HG02759 (cell line): ENCODE data around the gene KCNIP1.
"Not testable (repeated sequence)": the region's sequence is repeated elsewhere in the genome, so short reads cannot be mapped to it uniquely, and the experiment has no call there.

Experiments used
- ATAC-seq: cut with Tn5 transposase; IDR thresholded peaks from one replicate; pipeline ENCODE4 v1.9.1; 2021; ENCODE audit warnings: mild to moderate bottlenecking, moderate library complexity; ENCODE audit not compliant: unreplicated experiment

Gene KCNIP1

DNA sequence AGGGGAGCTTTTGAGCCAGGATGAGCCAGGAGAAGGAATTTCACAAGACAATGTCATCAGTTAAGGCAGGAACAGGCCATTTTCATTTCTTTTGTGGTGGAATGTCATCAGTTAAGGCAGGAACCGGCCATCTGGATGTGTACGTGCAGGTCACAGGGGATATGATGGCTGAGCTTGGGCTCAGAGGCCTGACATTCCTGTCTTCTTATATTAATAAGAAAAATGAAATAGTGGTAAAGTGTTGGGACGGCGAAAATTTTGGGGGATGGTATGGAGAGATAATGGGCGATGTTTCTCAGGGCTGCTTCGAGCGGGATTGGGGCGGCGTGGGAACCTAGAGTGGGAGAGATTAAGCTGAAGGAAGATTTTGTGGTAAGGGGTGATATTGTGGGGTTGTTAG lies 258.5 kb downstream of the KCNIP1 start:
- not testable (repeated sequence) for ATAC-seq

DNA sequence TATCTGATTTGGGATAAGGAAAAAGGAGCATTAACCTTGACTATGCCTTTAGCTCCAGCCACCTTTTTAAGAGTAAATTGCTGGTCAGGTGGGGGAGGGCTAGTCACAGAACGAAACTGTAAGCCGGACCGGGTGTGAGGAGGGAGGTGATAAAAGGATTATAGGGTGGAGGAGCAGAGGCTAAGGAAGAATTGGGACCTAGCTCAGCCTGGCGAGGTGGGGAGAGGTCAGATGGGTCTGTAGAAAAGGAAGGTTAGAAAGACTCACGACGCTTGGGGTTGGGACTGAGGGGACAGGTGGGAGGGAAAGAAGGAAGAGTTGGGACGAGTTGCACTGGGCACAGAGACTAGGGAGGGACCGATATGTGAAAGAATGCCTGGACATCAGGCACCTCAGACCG lies 262.0 kb downstream of the KCNIP1 start:
- not testable (repeated sequence) for ATAC-seq

DNA sequence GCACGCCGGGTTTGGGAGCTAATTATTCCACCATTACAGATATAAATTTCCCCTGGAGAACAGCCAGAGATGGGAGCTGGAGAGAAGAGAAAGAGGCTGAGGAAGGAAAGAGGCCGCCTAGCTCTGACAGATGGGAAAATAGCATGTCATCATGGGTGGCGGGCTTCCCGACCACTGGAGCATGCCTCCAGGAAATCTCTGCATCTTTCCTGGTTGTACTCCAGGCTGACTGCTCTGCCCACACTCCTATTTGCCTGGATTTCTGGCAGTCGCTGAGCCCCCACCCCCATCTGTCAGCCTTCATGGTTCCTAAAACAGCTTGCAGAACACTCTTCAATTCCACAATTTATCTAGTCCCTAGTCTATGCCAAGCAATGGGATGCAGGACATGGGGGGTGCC lies 265.4 kb downstream of the KCNIP1 start:
- ATAC-seq: no peak

DNA sequence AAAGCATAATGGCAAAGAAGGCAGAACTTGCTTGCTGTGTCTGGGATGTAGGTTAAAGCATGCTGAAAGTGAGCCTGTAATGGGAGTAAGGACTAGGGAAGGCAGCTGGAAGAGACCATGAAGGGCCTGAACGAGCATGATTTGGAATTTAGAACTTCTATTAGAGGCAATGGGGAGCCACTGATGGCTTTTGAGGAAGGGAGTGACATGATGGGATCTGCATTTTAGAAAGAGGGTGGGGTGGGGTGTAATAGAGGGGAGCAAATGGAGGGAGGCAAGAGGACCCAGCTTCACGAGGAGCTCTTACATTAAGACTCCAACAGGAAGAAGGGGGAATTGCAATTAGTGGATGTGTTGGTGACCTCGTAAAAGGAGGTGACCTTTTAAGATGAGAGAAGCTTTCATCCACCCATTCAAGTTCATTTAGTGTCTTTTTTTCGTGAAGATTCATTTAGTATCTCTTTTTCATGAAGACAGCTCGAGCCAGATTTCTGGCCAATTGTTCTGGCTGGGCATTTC lies 266.1 kb downstream of the KCNIP1 start:
- no peak for ATAC-seq

GRCh38 chr5:170771496-170771895 lies 267.7 kb downstream of the KCNIP1 start:
- ATAC-seq: no peak

DNA sequence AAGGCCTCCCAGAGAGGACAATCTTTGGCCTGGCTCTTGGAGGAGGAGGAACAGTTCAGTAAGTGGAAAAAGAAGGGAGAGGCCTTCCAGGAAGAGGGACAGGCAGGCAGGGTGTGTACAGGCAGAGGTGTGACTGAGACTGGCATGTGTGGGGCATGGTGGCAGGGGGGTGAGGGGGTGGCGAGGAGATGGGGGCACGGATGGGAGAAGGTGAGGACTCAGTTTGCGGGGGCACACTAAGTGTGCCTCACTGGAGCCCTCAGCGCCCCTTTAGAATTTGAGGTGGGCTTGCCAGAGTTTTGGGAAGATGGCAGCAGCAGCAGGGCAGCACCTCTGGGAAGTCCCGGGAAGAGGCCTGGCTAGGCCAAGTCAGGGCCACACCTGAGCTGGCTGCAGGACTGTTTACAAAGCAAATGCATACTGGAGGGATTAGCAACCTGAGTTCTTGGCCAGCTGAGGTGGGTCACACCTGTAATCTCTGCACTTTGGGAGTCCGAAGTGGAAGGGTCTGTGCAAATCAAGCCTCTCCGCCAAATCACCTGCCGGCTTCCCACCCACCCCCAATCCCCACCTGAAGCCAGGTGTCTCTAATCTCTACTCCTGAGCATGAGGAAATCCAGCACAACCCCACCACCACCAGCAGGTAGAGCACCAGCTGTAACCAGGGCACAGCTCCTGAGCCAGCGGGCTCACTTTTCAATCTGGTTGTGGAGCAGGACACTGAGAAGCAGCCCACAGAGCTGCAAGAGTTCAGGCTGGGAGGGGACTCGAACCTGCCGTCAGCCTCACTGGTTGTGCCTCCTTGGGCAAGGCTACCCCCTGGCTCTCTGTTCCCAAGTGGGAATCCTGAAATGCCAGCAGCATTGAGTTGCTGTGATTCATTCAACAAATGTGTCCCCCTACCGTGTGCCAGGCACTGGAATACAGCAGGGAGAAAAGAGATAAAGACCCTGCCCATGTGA lies 269.5 kb downstream of the KCNIP1 start:
- no peak for ATAC-seq

DNA sequence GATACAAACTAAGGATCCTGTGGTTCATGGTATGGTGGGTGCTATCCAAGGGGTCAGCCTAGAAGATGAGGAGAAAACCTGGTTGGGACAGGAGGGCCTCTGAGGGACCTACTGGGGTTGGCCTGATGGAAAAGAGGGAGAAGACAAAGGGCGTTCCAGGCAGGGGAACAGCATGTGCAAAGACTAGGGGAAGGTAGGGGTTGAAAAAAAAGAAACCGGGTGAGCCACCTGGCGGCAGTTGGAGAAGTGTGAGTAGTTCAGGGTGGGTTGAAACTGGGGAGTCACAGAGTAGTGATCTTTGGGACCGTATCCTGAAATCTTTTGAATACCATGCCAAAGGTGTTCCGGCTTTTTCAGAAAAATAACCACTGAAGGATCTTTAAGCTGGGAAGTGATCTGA lies 271.0 kb downstream of the KCNIP1 start:
- no peak for ATAC-seq

- ATAC-seq: no peak
These were observed 278.1 kb downstream of the KCNIP1 start for GRCh38 chr5:170781946-170782345.

GRCh38 chr5:170782438-170782837 lies 278.6 kb downstream of the KCNIP1 start:
- no peak for ATAC-seq

GRCh38 chr5:170783498-170784247 lies 279.9 kb downstream of the KCNIP1 start, which contains the start of gene GABRP:
Gene GABRP (plus strand): TSS chr5:170783725. CDS start chr5:170788616, 4,891 bp downstream.
- no peak for ATAC-seq

DNA sequence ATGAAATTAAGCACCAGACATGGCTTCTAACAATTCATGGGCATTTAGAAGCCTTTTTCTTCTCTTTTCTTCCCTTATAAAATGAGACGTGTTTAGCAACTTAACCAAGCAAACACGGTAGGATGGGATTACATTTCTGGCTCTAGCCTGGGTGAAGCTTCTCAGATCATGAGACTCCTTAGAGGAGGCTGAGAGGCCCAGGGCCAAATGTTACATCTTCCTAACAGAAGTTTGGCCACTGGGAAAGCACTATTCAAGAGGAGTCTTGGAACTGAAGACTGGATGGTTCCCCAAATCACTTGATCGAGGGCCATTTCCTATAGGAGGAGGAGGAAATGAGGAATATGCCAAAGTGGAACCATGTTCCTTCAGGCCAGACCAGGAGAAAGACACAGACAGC lies 281.6 kb downstream of the KCNIP1 start:
- no peak for ATAC-seq
